Measurements from ENCODE around the gene TJAP1. TPM values are rescaled to one million over a fixed set of nuclear protein-coding genes. Genes with fewer than 3 reads are reported as not detected.

TJAP1 gene
- total RNA-seq, 1 donor = 13.4 TPM

DNA sequence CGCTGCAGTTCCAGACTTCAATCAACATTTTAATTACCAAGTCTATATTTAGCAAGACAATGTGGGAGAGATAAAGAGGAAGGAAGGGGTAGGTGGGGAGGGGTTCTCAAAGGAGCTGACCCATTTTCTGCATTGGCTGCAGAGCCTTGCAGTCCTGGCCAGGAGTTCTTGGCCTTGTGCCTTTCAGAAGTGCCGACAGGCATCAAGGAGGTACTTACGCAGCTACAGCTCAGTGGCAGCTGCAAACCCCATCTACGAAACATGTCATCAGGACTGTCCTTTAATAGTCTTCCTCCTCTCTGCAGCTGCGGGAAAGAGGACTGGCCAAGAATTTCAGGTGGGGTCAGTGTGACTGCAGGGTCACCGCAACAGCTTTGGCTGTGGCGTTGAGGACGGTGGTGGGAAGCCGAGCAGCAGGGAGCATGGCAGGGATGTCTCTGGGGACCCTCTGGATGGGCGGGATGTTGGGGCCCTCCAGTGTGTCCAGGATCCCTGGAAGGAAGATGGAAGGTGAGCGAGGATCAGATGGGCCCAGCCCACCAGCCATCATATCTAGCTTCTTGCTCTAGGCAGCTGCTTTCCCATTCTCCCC lies 34.5 kb downstream of the TJAP1 start:
- no peak for DNase-seq (ENCODE audit: low read depth)
- H3K4me3 ChIP-seq (ENCODE audit: low read depth, low read length) = no peak overlapping the region
- TF ChIP-seq, protein P1, sequence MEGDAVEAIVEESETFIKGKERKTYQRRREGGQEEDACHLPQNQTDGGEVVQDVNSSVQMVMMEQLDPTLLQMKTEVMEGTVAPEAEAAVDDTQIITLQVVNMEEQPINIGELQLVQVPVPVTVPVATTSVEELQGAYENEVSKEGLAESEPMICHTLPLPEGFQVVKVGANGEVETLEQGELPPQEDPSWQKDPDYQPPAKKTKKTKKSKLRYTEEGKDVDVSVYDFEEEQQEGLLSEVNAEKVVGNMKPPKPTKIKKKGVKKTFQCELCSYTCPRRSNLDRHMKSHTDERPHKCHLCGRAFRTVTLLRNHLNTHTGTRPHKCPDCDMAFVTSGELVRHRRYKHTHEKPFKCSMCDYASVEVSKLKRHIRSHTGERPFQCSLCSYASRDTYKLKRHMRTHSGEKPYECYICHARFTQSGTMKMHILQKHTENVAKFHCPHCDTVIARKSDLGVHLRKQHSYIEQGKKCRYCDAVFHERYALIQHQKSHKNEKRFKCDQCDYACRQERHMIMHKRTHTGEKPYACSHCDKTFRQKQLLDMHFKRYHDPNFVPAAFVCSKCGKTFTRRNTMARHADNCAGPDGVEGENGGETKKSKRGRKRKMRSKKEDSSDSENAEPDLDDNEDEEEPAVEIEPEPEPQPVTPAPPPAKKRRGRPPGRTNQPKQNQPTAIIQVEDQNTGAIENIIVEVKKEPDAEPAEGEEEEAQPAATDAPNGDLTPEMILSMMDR (IDR thresholded peaks at IDR 0.05; ENCODE audit: insufficient read depth, low read depth, low read length) = no peak

DNA sequence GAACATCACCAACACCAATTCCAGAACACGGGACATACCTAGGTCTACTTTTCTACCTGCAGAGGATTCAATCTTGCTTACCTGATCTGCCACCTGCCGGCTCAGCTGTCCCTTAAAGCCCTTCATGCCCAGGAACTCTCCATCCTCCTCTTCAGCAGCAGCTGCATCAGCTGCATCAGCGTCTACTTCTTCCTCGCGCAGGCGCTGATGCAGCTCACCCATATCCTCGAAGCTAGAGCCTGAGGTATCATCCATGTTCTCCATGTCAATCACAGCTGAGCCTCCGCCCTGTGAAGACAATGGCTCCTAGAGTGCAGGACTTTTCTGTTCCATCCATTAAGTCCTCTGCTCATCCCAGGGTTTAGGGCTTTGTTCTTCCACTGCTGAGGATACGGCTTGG lies 38.4 kb downstream of the TJAP1 start:
- TF ChIP-seq, protein P1 (IDR thresholded peaks at IDR 0.05; ENCODE audit: insufficient read depth, low read depth, low read length) = no peak
- H3K4me3 ChIP-seq (ENCODE audit: low read depth, low read length) = peak overlapping the region; percentile 89
- no peak for DNase-seq (ENCODE audit: low read depth)

DNA sequence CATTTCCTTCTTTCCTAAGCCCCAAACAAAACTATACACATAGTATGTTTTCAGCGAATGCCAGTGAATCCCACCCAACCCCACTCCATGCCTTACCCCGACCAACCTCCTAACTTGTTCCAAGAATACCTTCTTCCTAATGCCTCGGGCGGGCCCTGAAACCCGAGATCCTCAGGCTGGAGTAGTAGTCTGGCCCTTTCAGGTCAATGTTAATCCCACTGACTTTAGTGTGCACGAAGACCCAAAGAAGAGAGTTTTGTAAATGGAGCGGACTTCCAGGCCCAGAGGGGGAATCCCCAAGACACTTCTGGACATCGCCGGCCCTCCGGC lies 39.0 kb downstream of the TJAP1 start:
- no peak for DNase-seq (ENCODE audit: low read depth)
- TF ChIP-seq, protein P1 (IDR thresholded peaks at IDR 0.05; ENCODE audit: insufficient read depth, low read depth, low read length) = no peak
- peak overlapping the region; percentile 89 for H3K4me3 ChIP-seq (ENCODE audit: low read depth, low read length)

DNA sequence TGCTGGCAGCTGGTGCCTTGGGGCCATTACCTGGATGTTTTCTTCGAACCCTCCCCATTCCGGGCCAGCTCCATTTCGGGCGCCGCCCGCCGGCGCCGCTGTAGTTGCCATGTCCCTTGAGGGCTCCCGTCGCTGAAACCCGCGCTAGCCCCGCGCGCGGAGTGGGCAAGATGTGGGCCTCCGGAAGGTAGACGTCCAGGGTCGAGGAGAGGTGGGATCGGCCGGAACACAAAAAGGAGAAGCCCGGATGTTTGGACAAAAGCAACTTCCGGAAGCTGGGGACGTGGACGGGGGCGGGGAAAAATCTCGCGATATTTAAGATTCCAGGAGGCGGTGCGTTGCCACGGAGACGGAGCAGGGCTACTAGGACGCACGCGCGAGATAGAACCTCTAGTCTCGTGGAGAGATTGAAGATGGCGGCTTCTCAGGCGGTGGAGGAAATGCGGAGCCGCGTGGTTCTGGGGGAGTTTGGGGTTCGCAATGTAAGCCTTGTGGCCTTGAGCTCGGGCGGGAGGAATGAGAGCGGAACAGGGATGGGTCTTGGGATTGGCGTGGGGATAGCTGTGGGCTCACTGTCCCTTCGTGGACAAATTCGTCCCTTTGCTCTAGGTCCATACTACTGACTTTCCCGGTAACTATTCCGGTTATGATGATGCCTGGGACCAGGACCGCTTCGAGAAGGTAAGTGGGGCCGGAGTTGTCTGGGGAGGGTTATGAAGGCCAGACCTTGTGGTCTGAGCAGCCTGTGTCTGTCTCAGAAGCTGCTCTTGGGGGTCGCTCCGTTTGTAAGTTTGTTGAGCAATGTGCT lies 39.5 kb downstream of the TJAP1 start, which contains the start of the genes POLR1C and YIPF3:
Gene POLR1C, plus strand, starts transcription at position 393 of the 808 bp plus-strand sequence. Its CDS starts 21 bp downstream, at position 414.
Gene YIPF3, minus strand, starts transcription at position 230 of the 808 bp plus-strand sequence. Its CDS starts 119 bp downstream, at position 111.
- TF ChIP-seq, protein P1 (IDR thresholded peaks at IDR 0.05; ENCODE audit: insufficient read depth, low read depth, low read length) = no peak
- peak within 1 kb of the TSS; percentile 89 for H3K4me3 ChIP-seq (ENCODE audit: low read depth, low read length)
- peak; percentile 98 for DNase-seq (ENCODE audit: low read depth)

DNA sequence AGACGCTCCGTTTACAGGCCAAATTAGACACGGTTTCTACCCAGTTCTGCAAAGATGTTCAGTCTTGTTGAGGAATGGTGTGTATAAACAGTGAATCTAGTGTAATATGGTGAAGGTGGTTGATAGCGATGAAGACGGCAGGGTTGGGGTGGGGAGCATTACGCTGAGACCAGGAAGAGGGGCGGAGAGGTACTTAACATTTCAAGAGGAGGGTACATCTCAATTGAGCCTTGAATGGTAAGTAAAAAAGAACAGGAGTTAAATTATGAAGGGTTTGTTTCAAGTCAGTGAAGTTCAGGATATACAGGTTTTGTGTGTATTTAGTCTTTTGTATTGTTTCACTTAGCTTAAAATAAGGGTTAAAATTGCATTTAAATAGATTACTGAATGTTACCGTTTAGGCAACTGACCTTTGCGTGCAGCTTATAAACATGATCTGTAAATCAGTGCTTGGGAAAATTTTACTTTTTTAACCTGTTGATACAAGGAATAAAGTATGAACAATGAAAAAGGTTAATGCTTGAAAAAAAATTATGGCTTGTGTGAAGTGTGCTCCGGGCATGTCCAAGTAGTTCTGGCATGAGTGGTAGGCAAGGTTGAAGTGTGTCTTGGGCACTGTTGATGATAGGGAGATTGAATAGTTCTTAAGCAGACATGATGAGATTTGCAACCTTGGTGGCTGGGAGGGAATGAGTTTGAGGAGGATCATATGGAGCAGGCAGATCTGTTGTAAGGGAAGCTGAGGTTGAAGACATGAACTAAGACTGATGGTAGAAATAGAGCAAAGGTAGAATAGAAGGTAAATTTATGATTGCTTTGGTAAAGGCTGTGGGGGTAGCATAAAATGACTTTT lies 40.4 kb downstream of the TJAP1 start:
- peak; percentile 13 for DNase-seq (ENCODE audit: low read depth)
- H3K4me3 ChIP-seq (ENCODE audit: low read depth, low read length) = peak overlapping the region; percentile 89
- TF ChIP-seq, protein P1 (IDR thresholded peaks at IDR 0.05; ENCODE audit: insufficient read depth, low read depth, low read length) = no peak

DNA sequence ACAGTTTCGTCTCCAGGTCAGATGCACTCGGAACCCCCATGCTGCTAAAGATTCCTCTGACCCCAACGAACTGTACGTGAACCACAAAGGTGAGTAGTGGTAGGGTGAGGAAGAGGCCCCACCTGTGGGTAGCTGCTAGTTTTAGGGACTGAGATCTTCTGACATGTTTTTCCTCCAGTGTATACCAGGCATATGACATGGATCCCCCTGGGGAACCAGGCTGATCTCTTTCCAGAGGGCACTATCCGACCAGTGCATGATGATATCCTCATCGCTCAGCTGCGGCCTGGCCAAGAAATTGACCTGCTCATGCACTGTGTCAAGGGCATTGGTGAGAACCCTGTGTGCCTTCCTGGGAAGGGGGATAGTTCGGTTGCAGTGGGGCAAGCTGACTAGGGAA lies 42.7 kb downstream of the TJAP1 start:
- TF ChIP-seq, protein P1 (IDR thresholded peaks at IDR 0.05; ENCODE audit: insufficient read depth, low read depth, low read length) = no peak

More for the DNA sequence above, 42.7 kb downstream of the TJAP1 start:
- no peak for DNase-seq (ENCODE audit: low read depth)
- H3K4me3 ChIP-seq (ENCODE audit: low read depth, low read length) = no peak overlapping the region
